Pancreas (tissue), 10 donors: ENCODE data around the gene DAB2IP. TPM values are rescaled to one million over a fixed set of nuclear protein-coding genes. Genes with fewer than 3 reads are reported as not detected.

Experiments used
- ATAC-seq, 4 donors: fragments of 200-7000 bp; cut with Tn5 transposase; one replicate each; pipeline versions ENCODE4 v1.8.0 to v1.9.1; 2020; ENCODE audit warnings: mild to moderate bottlenecking in 4 of 4, moderate library complexity in 4 of 4
- DNase-seq, 6 donors: peaks; one replicate each; pipeline ENCODE4 v3.0.0-alpha.2; 2020
- FAIRE-seq: peaks from 2 replicates; lab custom pipeline; 2012; peaks lifted over from hg19 to GRCh38; lab: Jason Lieb, UNC
- H3K27ac ChIP-seq, 4 donors: fragments of 200-600 bp; sonication (generic); 1 replicate in 3 of 4; 2 replicates in 1 of 4; pipeline versions ENCODE4 v1.5.0 to v1.8.0; 2020
- H3K27me3 ChIP-seq, 4 donors: fragments of 200-600 bp; one replicate each; pipeline ENCODE4 v1.8.0; 2021
- H3K36me3 ChIP-seq, 3 donors: fragments of 200-600 bp; sonication (generic) in 1 of 3; one replicate each; pipeline versions ENCODE4 v1.5.0 to v1.8.0; 2020 to 2021
- H3K4me1 ChIP-seq, 3 donors: fragments of 200-600 bp; one replicate each; pipeline ENCODE4 v1.8.0; 2021
- H3K4me3 ChIP-seq, 4 donors: fragments of 200-600 bp; sonication (generic) in 2 of 4; one replicate each; pipeline versions ENCODE4 v1.5.0 to v1.8.0; 2020 to 2021
- H3K9me3 ChIP-seq, 4 donors: fragments of 200-600 bp; one replicate each; pipeline ENCODE4 v1.8.0; 2021
- CTCF ChIP-seq, 4 donors: fragments of 200-600 bp; sonication (generic) in 3 of 4; IDR thresholded peaks; one replicate each; pipeline versions ENCODE4 v1.5.0 to v1.8.0; 2021; ENCODE audit warnings: antibody characterized with exemption in 4 of 4
- WGBS, 2 donors: extraction: QIAGEN DNeasy Blood & Tissue Kit; methylation state at CpG; one replicate each; pipeline ENCODE4 v1.1.7; 2013; 5-methylcytosine and 5-hydroxymethylcytosine counted together
- intact Hi-C, 3 donors: fragments of 100-400 bp; cut with DNase I; formaldehyde crosslinking; loops; one replicate each; pipeline versions ENCODE4 v1.11.1 to v1.14.2; 2022
- polyA plus RNA-seq, 2 donors: library from polyadenylated mRNA; stranded (reverse); fragments of 200-250 nt; gene quantifications; one replicate each; pipeline ENCODE4 v1.2.3, GENCODE V29; 2013
- total RNA-seq, 6 donors: library from RNA; stranded (reverse); fragmentation: NEBNext Ultra II Directional in 4 of 6; extraction: Animal tissue kit (Norgen Biotek cat#: 25700) in 4 of 6; gene quantifications; one replicate each; pipeline versions ENCODE4 v1.2.1 to v1.2.4, GENCODE V29; 2021 to 2023
- donor health status: healthy with polysubstance abuse.
- donor health status: DM: no; HTN: no; CAD: no; lungs with moderate emphysema.
- donor health status: DM: no; HTN: no; CAD: no.
- donor health status: control.
- donor health status: control.
- donor health status: Bipolar disorder and iron deficiency.
- donor health status: DM: yes; HTN: yes; CAD: no.
- donor health status: DM: no; HTN: no; CAD: no.
- donor health status: DM: no; HTN: no; CAD: no.
- donor health status: DM: yes; HTN: yes; CAD: no.

Gene DAB2IP
- total and polyA plus RNA-seq, 8 donors = 14.7 to 52.1 (median 25.3) TPM

DNA sequence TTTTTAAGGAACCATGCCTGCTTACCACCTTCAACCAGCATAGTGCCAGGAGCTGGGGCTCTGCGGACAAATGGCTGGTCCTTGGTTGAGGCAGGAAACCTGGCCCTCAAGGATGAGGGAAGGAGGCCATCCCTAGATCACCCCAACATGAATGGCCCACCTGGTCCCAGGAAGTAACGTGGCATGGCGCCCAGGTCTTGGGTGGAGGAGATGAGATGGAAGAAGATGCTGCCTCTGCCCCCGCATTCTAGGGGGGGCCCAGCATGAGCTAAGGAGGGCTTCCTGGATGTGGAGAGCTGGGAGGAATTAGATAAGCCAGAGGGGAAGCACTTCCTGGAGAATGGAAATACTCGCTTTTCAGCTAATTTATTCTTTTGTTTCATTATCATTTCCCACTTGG lies 95.0 kb downstream of the DAB2IP start:
- intact Hi-C loops = no loop called here
- no peak for ATAC-seq
- Histone ChIP-seq H3K4me3 (no peak overlapping the region), H3K27ac (peak overlapping the region in 2 of 4 donors; percentile 8 to 90), H3K9me3 (no peaks in the 10 kb centered on the region), H3K27me3 (no peaks in the 10 kb centered on the region), H3K4me1 (peaks cover 8 to 38% (median 18%) of the 10 kb centered on the region in 3 donors), H3K36me3 (no peaks in the 10 kb centered on the region)
- no peak for FAIRE-seq
- DNase-seq = no peak
- TF ChIP-seq CTCF (IDR thresholded peaks at IDR 0.05) = no peak
- WGBS, 2 donors = 87 to 94% methylated on average over 5 of the region's 5 CpGs

GRCh38 chr9:121746866-121747265 lies 95.4 kb downstream of the DAB2IP start:
- no peak for DNase-seq
- no peak for TF ChIP-seq CTCF (IDR thresholded peaks at IDR 0.05)
- H3K4me1 ChIP-seq = peaks cover 5 to 38% (median 18%) of the 10 kb centered on the region in 3 donors
- WGBS, 2 donors = 25 to 76% methylated on average over 1 of the region's 1 CpG
- no peaks in the 10 kb centered on the region for H3K27me3 ChIP-seq
- no peak overlapping the region for H3K4me3 ChIP-seq
- H3K9me3 ChIP-seq = no peaks in the 10 kb centered on the region
- ATAC-seq = no peak
- no peak for FAIRE-seq
- H3K27ac ChIP-seq = peak overlapping the region in 2 of 4 donors; percentile 8 to 90
- intact Hi-C loops = no loop called here
- H3K36me3 ChIP-seq = no peaks in the 10 kb centered on the region

DNA sequence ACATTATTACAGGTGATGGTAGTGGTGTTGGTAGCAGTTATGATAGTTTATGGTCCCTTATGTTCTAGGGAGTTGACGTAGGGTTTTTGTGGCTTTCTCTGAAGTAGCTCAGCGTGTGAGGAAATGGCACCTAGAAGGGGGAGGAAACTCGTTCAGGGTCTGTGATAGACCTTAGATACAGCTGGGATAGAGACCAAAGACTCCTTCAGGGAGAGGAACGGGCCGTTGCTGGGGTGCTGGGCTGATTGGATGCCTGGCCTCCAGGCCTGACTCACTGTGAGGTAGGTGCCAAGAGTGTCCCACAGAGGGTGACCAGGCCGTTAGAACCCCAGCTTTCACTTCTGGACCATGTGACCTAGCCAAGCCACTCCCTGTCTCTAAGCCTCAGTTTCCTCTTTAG lies 96.6 kb downstream of the DAB2IP start:
- Histone ChIP-seq H3K27me3 (no peaks in the 10 kb centered on the region), H3K9me3 (no peaks in the 10 kb centered on the region), H3K4me3 (no peak overlapping the region), H3K36me3 (no peaks in the 10 kb centered on the region), H3K27ac (peak overlapping the region in 2 of 4 donors; percentile 80 to 87), H3K4me1 (peaks cover under 1 to 26% (median 15%) of the 10 kb centered on the region in 3 donors)
- FAIRE-seq (no peak), DNase-seq (no peak), ATAC-seq (no peak)
- intact Hi-C loops = no loop called here
- 61 to 67% methylated on average over 6 of the region's 6 CpGs for WGBS, 2 donors
- TF ChIP-seq CTCF (IDR thresholded peaks at IDR 0.05) = no peak

GRCh38 chr9:121748727-121749423 lies 97.4 kb downstream of the DAB2IP start:
- ATAC-seq (no peak), DNase-seq (no peak), FAIRE-seq (no peak)
- 65 to 67% methylated on average over 11 of the region's 11 CpGs for WGBS, 2 donors
- Histone ChIP-seq H3K4me1 (peaks cover 0 to 23% (median 11%) of the 10 kb centered on the region in 3 donors), H3K27ac (peak overlapping the region in 3 of 4 donors; percentile 71 to 87 (median 80)), H3K9me3 (no peaks in the 10 kb centered on the region), H3K36me3 (no peaks in the 10 kb centered on the region), H3K4me3 (no peak overlapping the region), H3K27me3 (no peaks in the 10 kb centered on the region)
- intact Hi-C loops = no loop called here
- TF ChIP-seq CTCF (IDR thresholded peaks at IDR 0.05) = no peak

GRCh38 chr9:121749614-121750013 lies 98.2 kb downstream of the DAB2IP start:
- Histone ChIP-seq H3K4me3 (no peak overlapping the region), H3K27me3 (no peaks in the 10 kb centered on the region), H3K4me1 (peaks cover 0 to 16% (median 8%) of the 10 kb centered on the region in 3 donors), H3K36me3 (no peaks in the 10 kb centered on the region), H3K9me3 (no peaks in the 10 kb centered on the region), H3K27ac (peak overlapping the region in 3 of 4 donors; percentile 71 to 87 (median 80))
- DNase-seq (no peak), ATAC-seq (no peak), FAIRE-seq (no peak)
- TF ChIP-seq CTCF (IDR thresholded peaks at IDR 0.05) = no peak
- WGBS, 2 donors = 90% methylated on average over 10 of the region's 10 CpGs
- intact Hi-C loops = no loop called here
